ENCODE results near the gene COQ10A. TPM values are rescaled to one million over a fixed set of nuclear protein-coding genes. Genes with fewer than 3 reads are reported as not detected.

COQ10A gene
- polyA plus RNA-seq, 1 of the 3 experiments (the other 2 are of a cell fraction) = 42.2 TPM

DNA sequence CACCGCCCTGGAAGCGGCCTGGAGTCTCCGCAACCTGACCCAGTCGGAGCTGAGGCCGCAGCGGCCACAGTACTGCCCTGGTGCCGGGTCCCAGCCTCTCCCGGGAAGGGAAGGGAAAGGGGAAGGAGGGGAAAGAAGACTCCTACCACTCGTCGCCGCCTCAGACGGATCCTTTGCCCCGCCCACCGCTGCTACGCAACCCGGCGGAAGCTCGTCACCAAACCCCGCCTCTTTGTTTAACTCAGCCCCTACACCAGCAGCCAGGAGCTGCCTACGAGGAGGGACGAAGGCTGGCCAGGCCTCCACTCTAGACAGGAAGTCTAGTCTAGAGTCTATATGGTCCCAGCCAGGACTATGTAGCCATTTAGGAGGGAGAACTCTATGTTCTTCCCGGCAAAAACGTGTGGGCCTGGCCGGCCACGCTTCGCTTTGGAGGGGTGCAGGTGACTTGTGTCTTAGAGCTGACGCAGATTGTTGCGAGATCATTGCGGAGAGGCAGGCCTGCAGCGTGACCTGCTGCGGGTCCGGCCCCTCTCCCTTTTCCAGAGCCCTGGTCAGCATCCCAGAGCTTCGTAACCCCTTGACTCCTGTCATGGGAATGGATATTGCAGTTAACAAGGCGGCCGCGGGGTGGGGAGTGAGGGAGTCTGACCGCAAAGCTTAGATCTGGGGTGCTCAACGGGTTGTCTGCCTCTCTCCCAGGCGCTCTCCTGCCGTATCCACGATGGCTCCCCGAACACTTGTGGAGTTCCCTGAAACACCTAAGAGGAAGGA lies 44.8 kb upstream of the COQ10A start, which contains the start of gene RNF41:
RNF41 (minus strand) TSS at position 166 of the 774 bp plus-strand sequence. CDS start 7,875 bp downstream, outside the sequence.
- H3F3A ChIP-seq (replicated peaks; ENCODE audit: insufficient read depth) = peaks cover 24% of the 10 kb centered on the region
- 11% methylated on average over 34 of the region's 42 CpGs for WGBS (ENCODE audit: low lambda C conversion rate)
- TF ChIP-seq FOXJ3 (CRISPR knock-in tag; IDR thresholded peaks at IDR 0.05) = no peak
- TF ChIP-seq, protein P1, sequence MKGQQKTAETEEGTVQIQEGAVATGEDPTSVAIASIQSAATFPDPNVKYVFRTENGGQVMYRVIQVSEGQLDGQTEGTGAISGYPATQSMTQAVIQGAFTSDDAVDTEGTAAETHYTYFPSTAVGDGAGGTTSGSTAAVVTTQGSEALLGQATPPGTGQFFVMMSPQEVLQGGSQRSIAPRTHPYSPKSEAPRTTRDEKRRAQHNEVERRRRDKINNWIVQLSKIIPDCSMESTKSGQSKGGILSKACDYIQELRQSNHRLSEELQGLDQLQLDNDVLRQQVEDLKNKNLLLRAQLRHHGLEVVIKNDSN (IDR thresholded peaks at IDR 0.05; ENCODE audit: borderline replicate concordance, low read depth) = no peak
- TF ChIP-seq RXRA (IDR thresholded peaks at IDR 0.05; ENCODE audit: borderline replicate concordance, low read depth) = no peak
- TF ChIP-seq, protein P2, sequence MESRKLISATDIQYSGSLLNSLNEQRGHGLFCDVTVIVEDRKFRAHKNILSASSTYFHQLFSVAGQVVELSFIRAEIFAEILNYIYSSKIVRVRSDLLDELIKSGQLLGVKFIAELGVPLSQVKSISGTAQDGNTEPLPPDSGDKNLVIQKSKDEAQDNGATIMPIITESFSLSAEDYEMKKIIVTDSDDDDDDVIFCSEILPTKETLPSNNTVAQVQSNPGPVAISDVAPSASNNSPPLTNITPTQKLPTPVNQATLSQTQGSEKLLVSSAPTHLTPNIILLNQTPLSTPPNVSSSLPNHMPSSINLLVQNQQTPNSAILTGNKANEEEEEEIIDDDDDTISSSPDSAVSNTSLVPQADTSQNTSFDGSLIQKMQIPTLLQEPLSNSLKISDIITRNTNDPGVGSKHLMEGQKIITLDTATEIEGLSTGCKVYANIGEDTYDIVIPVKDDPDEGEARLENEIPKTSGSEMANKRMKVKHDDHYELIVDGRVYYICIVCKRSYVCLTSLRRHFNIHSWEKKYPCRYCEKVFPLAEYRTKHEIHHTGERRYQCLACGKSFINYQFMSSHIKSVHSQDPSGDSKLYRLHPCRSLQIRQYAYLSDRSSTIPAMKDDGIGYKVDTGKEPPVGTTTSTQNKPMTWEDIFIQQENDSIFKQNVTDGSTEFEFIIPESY (IDR thresholded peaks at IDR 0.05; ENCODE audit: borderline replicate concordance, low read depth) = 0 out of 2 replicates have a peak, but pooled peaks have one; percentile 34
- TF ChIP-seq EZH2phosphoT487 (IDR thresholded peaks at IDR 0.05; ENCODE audit: borderline replicate concordance, low read depth) = no peak
- TF ChIP-seq, protein P3, sequence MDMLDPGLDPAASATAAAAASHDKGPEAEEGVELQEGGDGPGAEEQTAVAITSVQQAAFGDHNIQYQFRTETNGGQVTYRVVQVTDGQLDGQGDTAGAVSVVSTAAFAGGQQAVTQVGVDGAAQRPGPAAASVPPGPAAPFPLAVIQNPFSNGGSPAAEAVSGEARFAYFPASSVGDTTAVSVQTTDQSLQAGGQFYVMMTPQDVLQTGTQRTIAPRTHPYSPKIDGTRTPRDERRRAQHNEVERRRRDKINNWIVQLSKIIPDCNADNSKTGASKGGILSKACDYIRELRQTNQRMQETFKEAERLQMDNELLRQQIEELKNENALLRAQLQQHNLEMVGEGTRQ (IDR thresholded peaks at IDR 0.05; ENCODE audit: borderline replicate concordance, low read depth, low read length) = no peak
- TF ChIP-seq, protein P4, sequence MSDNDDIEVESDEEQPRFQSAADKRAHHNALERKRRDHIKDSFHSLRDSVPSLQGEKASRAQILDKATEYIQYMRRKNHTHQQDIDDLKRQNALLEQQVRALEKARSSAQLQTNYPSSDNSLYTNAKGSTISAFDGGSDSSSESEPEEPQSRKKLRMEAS (IDR thresholded peaks at IDR 0.05; ENCODE audit: low read depth) = peak; percentile 89
- TF ChIP-seq, protein P5, sequence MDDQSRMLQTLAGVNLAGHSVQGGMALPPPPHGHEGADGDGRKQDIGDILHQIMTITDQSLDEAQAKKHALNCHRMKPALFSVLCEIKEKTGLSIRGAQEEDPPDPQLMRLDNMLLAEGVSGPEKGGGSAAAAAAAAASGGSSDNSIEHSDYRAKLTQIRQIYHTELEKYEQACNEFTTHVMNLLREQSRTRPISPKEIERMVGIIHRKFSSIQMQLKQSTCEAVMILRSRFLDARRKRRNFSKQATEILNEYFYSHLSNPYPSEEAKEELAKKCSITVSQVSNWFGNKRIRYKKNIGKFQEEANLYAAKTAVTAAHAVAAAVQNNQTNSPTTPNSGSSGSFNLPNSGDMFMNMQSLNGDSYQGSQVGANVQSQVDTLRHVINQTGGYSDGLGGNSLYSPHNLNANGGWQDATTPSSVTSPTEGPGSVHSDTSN (IDR thresholded peaks at IDR 0.05) = no peak
- TF ChIP-seq, protein P6, sequence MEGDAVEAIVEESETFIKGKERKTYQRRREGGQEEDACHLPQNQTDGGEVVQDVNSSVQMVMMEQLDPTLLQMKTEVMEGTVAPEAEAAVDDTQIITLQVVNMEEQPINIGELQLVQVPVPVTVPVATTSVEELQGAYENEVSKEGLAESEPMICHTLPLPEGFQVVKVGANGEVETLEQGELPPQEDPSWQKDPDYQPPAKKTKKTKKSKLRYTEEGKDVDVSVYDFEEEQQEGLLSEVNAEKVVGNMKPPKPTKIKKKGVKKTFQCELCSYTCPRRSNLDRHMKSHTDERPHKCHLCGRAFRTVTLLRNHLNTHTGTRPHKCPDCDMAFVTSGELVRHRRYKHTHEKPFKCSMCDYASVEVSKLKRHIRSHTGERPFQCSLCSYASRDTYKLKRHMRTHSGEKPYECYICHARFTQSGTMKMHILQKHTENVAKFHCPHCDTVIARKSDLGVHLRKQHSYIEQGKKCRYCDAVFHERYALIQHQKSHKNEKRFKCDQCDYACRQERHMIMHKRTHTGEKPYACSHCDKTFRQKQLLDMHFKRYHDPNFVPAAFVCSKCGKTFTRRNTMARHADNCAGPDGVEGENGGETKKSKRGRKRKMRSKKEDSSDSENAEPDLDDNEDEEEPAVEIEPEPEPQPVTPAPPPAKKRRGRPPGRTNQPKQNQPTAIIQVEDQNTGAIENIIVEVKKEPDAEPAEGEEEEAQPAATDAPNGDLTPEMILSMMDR (IDR thresholded peaks at IDR 0.05) = no peak; the same call in 1 of the 2 replicates
- peak; percentile 79 for TF ChIP-seq GABPA (IDR thresholded peaks at IDR 0.05; ENCODE audit: low read depth)
- no peak for TF ChIP-seq FOXM1 (IDR thresholded peaks at IDR 0.05; ENCODE audit: low read depth)
- TF ChIP-seq, protein P7, sequence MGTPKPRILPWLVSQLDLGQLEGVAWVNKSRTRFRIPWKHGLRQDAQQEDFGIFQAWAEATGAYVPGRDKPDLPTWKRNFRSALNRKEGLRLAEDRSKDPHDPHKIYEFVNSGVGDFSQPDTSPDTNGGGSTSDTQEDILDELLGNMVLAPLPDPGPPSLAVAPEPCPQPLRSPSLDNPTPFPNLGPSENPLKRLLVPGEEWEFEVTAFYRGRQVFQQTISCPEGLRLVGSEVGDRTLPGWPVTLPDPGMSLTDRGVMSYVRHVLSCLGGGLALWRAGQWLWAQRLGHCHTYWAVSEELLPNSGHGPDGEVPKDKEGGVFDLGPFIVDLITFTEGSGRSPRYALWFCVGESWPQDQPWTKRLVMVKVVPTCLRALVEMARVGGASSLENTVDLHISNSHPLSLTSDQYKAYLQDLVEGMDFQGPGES (IDR thresholded peaks at IDR 0.05; ENCODE audit: low read depth, low read length) = no peak
- peak; percentile 91 for TF ChIP-seq MXI1 (IDR thresholded peaks at IDR 0.05; ENCODE audit: low read depth, low read length)
- TF ChIP-seq RCOR1 (IDR thresholded peaks at IDR 0.05; ENCODE audit: low read length) = no peak
- TF ChIP-seq EP300 (IDR thresholded peaks at IDR 0.05; ENCODE audit: borderline replicate concordance in 1 of 2, low read depth in 1 of 2, low read length in 1 of 2) = no peak
- peak; percentile 66 for TF ChIP-seq ELF1 (IDR thresholded peaks at IDR 0.05)
- 0 out of 2 replicates have a peak, but pooled peaks have one; percentile 22 for TF ChIP-seq YY1 (IDR thresholded peaks at IDR 0.05; ENCODE audit: low read depth)
- TF ChIP-seq TEAD4 (IDR thresholded peaks at IDR 0.05; ENCODE audit: borderline replicate concordance, insufficient read depth) = no peak
- no peak for TF ChIP-seq MEF2A (IDR thresholded peaks at IDR 0.05; ENCODE audit: borderline replicate concordance, low read depth)
- peak; percentile 63; the same call in 1 of the 2 replicates for TF ChIP-seq RFX5 (IDR thresholded peaks at IDR 0.05; ENCODE audit: low read length)
- TF ChIP-seq SIN3A (IDR thresholded peaks at IDR 0.05; ENCODE audit: borderline replicate concordance, low read depth, low read length) = 0 out of 2 replicates have a peak, but pooled peaks have one; percentile 77
- no peak for TF ChIP-seq RAD21 (IDR thresholded peaks at IDR 0.05; ENCODE audit: low read length)
- no peak for TF ChIP-seq NFIC (IDR thresholded peaks at IDR 0.05; ENCODE audit: borderline replicate concordance)
- TF ChIP-seq POLR2AphosphoS5 (IDR thresholded peaks at IDR 0.05; ENCODE audit: low read depth, low read length) = peak; percentile 96

More for the DNA sequence above, 44.8 kb upstream of the COQ10A start, which contains the start of gene RNF41:
- peak; percentile 96 for DNase-seq
- H3K9me3 ChIP-seq = no peaks in the 10 kb centered on the region
- CTCF ChIA-PET = interaction anchor here (0.6 to 4.1 kb wide), 29 partner anchors 9 to 887 kb away, joined by 3 to 47 read pairs (median 5); partner anchors contain the start of genes ANKRD52, COQ10A, ESYT1 and MYL6B
- no peaks in the 10 kb centered on the region for H3K36me3 ChIP-seq (replicated peaks in 1 of 2; ENCODE audit: control insufficient read depth in 1 of 2, insufficient read depth in 2 of 2, low read length in 1 of 2)
- peak within 1 kb of the TSS; percentile 61; the same call in 1 of the 2 replicates for H2AFZ ChIP-seq (ENCODE audit: low read depth)
- no peaks in the 10 kb centered on the region for H4K20me1 ChIP-seq (ENCODE audit: insufficient read depth)
- H3K27me3 ChIP-seq (ENCODE audit: insufficient read depth) = no peaks in the 10 kb centered on the region
- no peaks in the 10 kb centered on the region for H3K9me2 ChIP-seq
- POLR2A ChIA-PET = interaction anchor here (0.5 to 3.0 kb wide), 18 partner anchors 10 to 1530 kb away, joined by 3 to 23 read pairs (median 6); partner anchors contain the start of genes ANKRD52, CDK4, CNPY2 and COQ10A
- peak within 1 kb of the TSS; percentile 80 for H3K4me2 ChIP-seq
- peak within 1 kb of the TSS; percentile 71 to 85 for H3K4me3 ChIP-seq (ENCODE audit: low read depth in 2 of 2, low read length in 1 of 2)
- peak within 1 kb of the TSS; percentile 96 for H3K9ac ChIP-seq
- H3K79me2 ChIP-seq (ENCODE audit: insufficient read depth) = peaks cover 41% of the 10 kb centered on the region
- H3K27ac ChIP-seq (ENCODE audit: low read depth in 2 of 2, low read length in 1 of 2) = peak within 1 kb of the TSS; percentile 93 to 98
- H3K4me1 ChIP-seq (ENCODE audit: control insufficient read depth in 1 of 2, insufficient read depth in 2 of 2, low read depth in 1 of 2, low read length in 1 of 2) = peaks cover 13 to 22% of the 10 kb centered on the region in 2 experiments; a peak in 2 of 4 replicates
